22Rv1 (cell line): ENCODE data around the gene SLC26A9.

Source experiments
- H3K27ac ChIP-seq: fragments of 450-650 bp; 2 replicates; pipeline ENCODE4 v1.5.1; 2017
- CTCF ChIP-seq: fragments of 450-650 bp; IDR thresholded peaks from 2 replicates; pipeline ENCODE4 v1.5.1; 2017; ENCODE audit warnings: mild to moderate bottlenecking
- ZFX ChIP-seq: fragments of 450-650 bp; IDR thresholded peaks from 2 replicates; pipeline ENCODE4 v1.6.1; 2017; ENCODE audit warnings: antibody characterized with exemption, borderline replicate concordance

SLC26A9 gene

DNA sequence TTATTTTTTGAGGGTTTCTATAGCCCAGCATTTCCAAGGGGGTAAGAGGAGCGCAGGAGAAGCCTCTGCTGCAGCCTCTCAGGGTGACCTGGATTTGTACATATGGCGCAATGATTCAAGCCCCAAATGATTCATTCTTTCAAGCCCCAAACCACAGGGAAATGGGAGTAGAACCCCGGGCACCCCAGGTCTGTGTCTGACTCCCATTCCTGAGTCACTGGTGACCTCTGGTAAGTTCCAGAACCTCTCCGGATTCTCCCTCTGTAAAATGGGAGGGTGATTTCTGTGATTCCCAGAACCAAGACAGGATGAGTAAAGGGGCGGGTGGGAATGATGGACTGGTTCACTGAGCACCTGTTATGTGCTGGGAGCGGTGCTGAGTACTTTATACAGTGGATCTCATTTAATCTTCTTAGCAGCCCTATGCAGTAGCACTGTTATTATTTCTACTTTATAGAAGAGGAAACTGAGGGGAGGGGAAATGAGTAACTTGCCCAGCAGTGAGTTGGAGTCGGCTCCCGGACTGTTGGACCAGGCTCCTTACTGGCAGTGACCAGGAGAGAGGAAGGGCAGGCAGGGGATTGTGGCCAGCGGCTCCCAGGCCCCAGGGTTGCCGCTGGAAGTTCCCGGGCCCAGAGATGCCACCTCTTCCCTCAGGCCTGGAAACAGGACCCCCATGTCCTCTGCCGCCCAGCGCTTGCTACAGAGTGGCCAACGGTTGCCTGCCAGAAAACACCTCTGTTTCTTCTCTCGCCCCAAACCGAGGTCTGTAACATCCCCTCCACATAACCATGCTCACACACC, 20.3 kb upstream of the SLC26A9 start:
- TF ChIP-seq ZFX, result no peak
- TF ChIP-seq CTCF, result no peak
- no peak overlapping the region for H3K27ac ChIP-seq

GRCh38 chr1:205962821-205963221, 19.6 kb upstream of the SLC26A9 start:
- H3K27ac ChIP-seq, result no peak overlapping the region; the same call in 1 of the 2 replicates
- TF ChIP-seq CTCF (no peak), ZFX (no peak)

DNA sequence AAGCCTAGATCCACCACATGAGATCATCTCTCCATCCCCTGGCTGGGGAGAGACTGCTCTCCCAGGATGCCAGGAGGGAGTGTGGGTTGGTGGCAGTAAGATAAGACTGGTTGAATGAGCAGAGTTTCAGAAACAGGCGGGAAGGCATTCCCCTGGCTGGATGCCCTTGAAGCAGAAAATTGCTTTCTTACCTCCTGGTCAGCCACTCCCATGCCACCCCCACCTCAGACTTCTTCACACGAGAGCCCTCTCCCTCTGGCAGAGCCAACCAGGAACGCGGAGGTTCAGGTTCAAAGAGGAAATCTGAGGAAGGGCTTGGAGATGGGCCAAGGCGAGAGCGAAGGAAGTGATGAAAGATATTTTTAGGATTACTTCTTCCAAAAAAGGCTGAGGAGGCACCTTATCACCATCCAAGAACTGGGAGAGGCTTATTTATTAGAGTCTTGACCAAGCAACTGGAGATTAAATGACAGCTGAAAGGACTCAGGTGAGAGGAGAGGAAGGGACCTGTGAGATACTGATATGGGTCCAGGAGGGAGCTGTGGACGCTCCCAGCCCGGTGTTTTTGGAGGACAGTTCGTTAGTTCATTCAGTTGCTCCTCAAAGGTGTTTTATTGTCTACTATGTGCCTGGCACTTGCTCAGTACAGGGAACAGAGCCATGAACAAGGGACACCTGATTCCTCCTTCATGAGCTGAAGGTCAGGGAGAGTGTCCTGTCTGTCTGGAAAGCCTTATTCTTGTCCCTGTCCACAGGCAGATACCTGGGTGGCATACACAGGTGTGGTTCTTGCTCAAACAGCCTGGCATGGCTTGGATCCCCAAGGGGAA, 18.9 kb upstream of the SLC26A9 start:
- H3K27ac ChIP-seq, result peak overlapping the region; percentile 37; the same call in 1 of the 2 replicates
- TF ChIP-seq CTCF, result no peak
- TF ChIP-seq ZFX, result no peak

GRCh38 chr1:205961405-205961804, 18.1 kb upstream of the SLC26A9 start:
- TF ChIP-seq CTCF, result no peak
- TF ChIP-seq ZFX, result no peak
- H3K27ac ChIP-seq, result no peak overlapping the region

GRCh38 chr1:205959789-205960188, 16.5 kb upstream of the SLC26A9 start:
- no peak for TF ChIP-seq ZFX
- TF ChIP-seq CTCF, result no peak
- H3K27ac ChIP-seq, result no peak overlapping the region

DNA sequence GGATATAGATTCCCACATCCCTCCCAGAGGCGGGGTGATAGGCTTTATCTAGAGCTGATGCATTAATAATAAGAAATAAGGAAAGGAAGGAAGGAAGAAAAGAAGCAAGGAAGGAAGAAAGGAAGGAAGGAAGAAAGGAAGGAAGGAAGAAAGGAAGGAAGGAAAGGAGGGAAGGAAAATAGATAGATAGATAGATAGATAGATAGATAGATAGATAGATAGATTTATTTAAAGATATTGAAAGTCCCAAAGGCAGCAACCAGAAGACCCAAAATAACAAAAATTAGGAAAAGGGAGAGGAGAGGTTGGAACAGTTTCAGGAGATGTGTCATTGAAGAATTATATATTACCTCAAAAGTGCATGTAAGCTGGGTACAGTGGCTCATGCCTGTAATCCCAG, 12.2 kb upstream of the SLC26A9 start:
- H3K27ac ChIP-seq, result no peak overlapping the region
- TF ChIP-seq CTCF (no peak), ZFX (no peak)
